ENCODE results near the gene TNS3.

Gene TNS3

DNA sequence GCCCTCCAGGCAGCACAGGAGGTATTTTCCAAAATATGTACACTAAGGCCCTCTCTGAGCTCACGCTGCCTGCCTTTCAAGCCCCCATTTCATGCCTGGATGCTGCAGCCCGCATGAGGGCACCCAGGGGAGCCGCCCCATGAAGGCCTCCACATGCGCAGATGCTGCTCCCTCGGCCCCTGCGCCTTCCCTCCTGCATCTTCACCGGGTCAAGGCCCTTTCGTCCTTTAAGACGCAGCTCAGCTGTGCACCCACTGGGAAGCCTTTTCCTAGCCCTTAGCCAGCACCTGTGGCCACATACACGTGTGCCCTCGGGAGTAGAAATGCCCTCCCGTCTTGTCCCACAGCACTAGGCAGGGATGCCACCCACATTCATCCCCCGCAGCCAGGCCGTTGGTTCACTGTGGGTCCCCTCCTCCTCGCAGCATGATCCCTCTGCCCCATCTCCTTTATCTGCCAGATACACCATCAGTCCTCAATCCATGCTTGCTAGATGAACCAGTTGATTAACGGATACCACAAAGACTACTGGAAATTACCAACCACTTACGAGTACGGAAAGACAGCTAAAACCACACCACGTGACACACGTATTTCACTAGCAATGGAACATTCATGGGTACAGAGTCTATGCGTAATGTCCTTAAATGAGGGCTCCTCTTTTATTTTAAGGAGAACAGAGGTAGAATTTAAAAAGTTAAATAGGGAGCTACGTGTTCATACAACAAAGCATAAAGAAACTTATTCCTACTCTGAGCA is 278.0 kb downstream of the TNS3 start:
- DNase-seq (ENCODE audit: low read depth in 2 of 2): no peak

GRCh38 chr7:47303014-47303694 is 278.8 kb downstream of the TNS3 start:
- DNase-seq (ENCODE audit: low read depth in 2 of 2): no peak

DNA sequence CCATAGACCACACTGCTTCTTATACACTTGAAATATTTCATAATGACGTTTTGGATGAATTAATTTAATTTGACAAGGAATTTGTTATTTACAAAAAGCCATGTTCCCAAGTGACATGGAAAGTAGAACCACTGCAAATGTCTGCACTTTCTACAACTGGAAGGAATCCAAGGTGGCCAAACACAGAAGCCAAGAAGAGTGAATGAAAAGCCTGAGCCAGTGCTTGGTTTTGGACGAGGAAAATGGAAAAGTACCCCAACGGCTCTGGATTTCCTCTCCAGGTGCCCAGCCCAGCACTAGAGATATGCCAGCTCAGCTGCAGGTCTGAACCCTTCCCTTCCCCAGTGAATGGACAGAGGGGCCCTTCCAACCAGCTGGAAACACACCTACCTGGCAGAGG is 279.4 kb downstream of the TNS3 start:
- DNase-seq (ENCODE audit: low read depth in 2 of 2): no peak

- no peak for DNase-seq (ENCODE audit: low read depth in 2 of 2)
These were observed 280.1 kb downstream of the TNS3 start for GRCh38 chr7:47301657-47302295.

- no peak for DNase-seq (ENCODE audit: low read depth in 2 of 2)
These were observed 280.8 kb downstream of the TNS3 start for GRCh38 chr7:47301105-47301477.

GRCh38 chr7:47300472-47301104 is 281.3 kb downstream of the TNS3 start:
- DNase-seq (ENCODE audit: low read depth in 2 of 2): no peak

DNA sequence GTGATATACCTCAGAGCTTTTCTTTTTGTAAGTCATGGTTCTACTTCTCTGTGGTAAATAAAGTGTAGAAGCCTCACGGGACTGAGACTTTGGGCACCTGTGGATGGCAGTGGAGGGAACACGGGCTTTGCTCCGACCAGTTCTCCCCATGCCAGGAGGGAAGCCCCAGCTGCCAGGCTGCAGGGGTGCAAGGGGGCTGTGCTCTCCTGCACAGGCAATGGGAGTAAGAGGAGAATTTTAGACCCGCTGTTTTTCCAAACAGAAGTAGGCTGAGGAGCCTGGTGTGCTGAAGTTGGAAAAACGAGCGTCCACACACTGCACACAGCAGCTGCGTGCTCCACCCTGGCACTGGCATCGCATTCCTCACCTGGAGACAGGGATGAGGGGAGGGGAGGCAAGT is 282.4 kb downstream of the TNS3 start:
- DNase-seq (ENCODE audit: low read depth in 2 of 2): no peak

DNA sequence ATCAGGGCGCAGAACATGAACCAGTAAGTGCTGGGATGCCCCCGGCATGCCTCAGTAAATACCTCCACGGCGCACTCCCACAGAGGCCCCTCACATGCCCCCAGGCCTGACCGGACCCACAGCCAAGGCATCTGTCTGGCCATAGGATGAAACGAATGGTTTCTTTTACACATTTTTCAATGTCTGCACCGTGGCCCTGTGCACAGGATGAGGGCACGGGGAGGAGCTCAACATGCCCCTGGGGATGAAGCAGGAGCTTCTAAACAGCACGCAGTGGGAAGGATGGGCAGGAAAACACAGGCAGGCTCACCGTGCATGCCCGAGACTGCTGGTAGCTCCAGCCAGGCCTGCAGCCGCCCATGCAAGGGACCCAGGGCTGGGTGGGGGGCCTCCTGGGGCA is 283.3 kb downstream of the TNS3 start:
- DNase-seq (ENCODE audit: low read depth in 2 of 2): no peak

DNA sequence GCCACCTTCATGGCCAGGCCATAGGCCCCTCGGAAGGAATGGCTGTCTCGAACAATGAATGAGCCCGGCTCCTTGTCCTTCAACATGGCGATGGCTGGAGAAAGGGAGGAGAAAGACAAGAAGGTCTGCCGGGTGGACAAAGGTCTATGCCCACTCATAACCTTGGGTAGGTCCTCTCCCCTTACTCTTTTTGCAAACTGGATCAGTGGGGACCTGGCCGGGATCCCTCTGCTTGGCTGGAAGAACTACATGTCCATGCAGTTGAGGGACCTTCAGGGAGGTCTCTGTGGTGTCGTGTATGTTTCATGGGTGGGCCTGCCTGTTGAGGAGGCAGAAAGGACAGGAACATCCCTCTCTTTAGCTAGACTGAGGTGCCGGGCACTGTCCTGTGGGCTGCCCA is 284.8 kb downstream of the TNS3 start:
- DNase-seq (ENCODE audit: low read depth in 2 of 2): no peak

GRCh38 chr7:47295606-47296005 is 286.3 kb downstream of the TNS3 start:
- no peak for DNase-seq (ENCODE audit: low read depth in 2 of 2)

GRCh38 chr7:47294556-47295222 is 287.2 kb downstream of the TNS3 start:
- no peak for DNase-seq (ENCODE audit: low read depth in 2 of 2)

GRCh38 chr7:47293884-47294555 is 287.9 kb downstream of the TNS3 start:
- DNase-seq (ENCODE audit: low read depth in 2 of 2): no peak

DNA sequence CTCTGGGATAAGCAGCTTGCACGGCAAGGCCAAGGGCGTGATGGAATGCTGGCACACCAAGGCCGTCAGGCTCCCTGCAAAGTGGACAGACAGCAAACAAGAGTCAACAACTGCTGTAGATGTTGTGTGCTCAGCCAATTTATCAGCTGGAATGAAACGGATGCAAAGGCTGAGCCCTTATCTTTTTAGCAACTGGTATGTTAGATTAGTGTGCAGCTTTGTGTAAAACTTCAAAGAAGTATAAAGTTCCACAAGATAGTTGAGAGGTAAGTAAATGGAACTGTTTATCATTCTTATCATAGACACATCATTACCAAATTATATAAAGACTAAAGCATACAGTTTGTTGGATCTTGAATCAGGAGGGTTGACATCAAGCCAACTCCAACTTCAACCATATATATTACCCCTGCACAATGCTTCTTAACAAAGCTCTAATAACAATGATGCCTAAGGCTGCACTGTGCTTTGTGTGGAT is 289.0 kb downstream of the TNS3 start:
- no peak for DNase-seq (ENCODE audit: low read depth in 2 of 2)

DNA sequence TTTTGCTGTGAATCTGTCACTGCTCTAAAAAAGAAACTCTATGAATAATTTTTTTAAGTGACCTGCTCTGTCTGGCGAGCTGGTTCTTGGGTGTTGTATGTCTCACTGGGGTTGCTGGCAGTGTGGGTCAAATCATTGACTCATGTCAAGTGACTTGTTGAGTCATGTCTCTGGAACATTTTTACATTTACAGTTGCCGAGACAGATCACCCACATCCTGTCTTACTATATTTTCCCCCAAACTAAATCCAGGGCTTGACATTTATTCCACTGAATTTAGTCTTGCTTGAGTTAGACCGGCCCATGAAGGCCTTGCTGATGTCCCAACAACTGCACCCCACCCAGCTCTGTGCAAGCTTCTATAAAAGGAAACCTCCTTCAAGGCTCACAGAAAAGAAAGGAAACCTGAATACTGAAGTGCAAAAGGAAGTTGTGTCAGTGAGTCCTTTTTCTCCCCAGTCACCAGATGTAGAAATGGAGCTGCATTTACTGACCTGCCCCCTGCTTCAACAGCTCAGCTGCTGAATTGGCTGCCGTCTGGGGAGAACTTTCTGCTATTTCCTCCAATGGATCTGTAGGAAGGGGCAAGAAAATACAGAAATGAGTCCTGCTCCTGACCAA is 290.3 kb downstream of the TNS3 start:
- no peak for DNase-seq (ENCODE audit: low read depth in 2 of 2)

GRCh38 chr7:47290867-47291266 is 291.0 kb downstream of the TNS3 start:
- DNase-seq (ENCODE audit: low read depth in 2 of 2): no peak

DNA sequence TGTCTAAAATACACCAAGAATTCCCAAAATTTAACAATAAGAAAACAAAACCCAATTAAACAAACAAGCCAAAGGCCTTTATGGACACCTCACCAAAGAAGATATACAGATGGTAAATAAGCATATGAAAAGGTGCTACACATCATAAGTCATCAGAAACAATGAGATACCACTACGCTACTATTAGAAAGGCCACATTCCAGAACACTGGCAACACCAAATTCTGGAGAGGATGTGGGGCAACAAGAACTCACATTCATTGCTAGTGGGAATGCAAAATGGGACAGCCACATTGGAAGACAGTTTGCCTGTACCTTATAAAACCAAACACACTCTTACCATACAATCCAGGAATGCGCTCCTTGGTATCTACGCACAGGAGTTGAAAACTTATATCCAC is 291.4 kb downstream of the TNS3 start:
- DNase-seq (ENCODE audit: low read depth in 2 of 2): no peak

DNA sequence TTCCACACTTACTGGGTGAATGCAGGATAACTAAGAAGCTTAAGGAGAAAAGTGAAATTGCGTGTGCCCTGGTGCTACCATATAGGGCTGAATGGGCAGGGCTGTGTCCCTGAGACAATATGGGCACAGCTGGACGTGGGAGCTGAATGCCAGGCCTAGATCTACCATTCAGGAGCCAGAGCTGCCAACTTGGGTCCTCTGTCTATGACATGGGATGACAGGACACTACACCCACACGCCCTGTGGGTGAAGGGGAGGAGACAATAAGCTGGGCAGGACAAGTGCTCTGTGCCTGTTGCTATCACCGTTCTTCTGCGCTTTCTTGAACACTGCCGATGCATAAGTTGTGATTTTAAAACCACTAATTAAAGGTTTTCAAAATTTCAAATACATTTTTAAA is 293.9 kb downstream of the TNS3 start:
- no peak for DNase-seq (ENCODE audit: low read depth in 2 of 2)

DNA sequence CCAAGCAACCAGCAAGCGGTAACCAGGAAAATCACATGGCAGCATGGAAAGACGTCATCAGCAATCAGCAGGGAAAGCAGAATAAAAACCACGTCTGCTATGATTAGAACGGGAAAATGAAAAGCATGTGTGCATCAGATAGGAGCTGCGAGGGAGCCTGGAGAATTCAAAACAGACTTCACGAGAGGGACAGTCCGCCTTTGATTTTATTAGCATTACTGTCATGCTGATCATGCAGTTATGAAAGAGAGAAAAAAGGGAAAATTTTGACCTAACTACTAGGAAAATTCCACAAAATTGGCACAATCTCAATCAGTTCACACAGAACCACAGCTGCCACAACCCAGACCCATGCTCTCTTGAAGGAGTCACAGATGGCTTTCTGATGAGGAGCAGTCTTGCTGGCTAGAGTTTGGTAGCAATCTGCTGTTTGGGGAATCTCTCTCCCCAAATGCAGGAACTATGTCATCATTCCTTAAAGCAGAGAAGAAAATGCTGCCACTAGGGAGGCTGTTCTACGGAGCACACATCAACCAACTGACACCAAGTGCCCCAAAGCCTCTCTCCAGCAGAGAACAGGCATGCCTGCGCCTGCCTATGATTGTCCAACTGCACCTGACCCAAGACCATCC is 295.9 kb downstream of the TNS3 start:
- DNase-seq (ENCODE audit: low read depth in 2 of 2): no peak

- DNase-seq (ENCODE audit: low read depth in 2 of 2): no peak
These were observed 296.9 kb downstream of the TNS3 start for GRCh38 chr7:47284691-47285635.
